Measurements from ENCODE around the gene ATG7.
"Not testable (repeated sequence)": the region's sequence is repeated elsewhere in the genome, so short reads cannot be mapped to it uniquely, and the experiment has no call there.

ATG7 gene

DNA sequence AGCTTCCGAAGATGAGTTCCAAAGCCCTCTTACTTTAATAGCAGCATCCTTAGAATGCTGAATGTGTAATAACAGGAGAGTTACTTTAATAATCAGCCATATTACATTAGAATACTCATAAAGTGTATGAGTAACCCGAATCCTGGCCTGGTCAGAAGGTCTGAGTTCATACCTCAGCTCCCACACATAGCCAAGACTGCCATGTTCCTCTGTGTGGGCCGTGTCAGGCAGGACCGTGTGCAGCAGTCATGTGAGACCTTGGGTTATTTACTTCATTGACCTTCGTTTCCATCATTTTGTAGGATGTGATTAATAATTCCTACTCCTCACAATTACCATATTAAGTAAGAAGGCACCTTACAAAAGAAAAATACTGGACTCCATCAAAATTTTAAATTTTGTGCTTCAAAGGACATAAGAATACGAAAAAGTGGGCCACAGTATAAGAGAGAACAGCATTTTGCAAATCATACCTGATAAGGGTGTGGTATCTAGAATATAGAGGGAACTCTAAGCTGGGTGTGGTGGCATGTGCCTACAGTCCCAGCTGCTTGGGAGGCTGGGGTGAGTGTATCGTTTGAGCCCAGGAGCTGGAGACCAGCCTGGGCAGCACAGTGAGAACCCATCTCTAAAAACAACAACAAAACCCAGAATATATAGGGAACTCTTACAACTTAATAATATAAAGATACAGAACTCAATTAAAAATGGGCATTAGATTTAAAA lies 163.4 kb downstream of the ATG7 start:
- DNase-seq: no peak

DNA sequence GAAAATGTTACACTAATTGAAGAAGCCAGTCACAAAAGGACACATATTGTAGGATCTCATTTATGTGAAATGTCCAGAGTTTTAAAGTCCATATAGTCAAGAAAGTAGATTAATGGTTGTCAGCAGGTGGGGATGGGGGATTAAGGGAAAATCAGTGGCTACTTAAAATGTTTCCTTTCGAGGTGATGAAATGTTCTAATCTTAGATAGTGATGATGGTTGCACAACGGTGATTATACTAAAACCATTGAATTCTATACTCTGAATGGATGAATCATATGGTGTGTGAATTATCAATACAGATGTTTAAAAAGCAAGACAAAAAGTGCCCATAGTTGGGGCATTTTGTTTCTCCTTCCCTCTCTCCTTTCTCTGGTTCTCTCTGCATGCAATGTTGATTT lies 164.6 kb downstream of the ATG7 start:
- DNase-seq: no peak

DNA sequence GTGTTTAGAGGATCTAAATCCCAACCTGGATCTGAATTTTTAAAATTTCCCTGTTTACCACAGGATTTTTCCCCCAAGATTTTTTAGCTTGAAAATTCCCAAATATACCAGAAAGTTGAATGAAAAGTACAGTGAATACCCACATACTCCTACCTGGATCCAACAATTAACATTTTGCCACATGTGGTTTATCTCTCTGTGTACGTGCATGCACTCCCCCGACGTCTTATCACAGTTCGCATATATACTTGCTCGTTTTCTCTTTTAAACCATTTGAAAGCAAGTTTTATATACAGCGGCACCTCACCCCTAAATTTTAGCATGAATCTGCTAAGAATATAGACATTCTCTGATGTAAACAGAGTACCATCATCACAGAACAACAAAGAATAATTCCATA lies 165.3 kb downstream of the ATG7 start:
- DNase-seq: no peak

DNA sequence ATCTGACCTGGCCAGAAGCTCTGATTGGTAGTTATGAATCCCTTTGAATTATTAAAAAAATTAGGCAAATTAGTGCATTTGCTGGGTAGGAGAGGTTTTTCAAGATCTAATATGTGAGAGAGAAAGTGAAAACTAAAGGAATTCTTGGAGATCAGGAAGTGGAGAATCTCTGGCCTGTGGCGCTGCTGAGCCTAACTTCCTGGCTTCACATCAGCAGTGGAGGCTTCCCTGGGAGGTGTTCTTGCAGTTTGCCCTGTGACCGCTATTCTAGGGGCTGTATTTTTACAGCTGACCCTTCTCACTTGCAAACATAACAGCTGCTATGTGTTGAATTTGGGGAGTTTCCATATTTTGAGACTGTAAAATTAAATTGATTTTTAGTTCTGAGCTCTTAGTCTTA lies 166.4 kb downstream of the ATG7 start:
- no peak for DNase-seq

DNA sequence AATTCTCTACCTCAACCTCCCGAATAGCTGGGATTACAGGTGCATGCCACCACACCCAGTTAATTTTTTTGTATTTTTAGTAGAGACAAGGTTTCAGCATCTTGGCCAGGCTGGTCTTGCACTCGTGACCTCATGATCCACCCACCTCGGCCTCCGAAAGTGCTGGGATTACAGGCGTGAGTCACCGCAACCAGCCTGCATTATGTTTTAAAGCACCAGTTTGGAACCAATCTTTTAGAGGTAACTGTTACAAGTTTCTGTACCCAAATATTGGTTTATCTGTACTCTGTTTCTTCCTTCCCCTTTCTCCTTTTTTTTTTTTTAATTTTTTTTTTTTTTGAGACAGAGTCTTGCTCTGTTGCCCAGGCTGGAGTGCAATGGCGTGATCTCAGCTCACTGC lies 169.1 kb downstream of the ATG7 start:
- not testable (repeated sequence) for DNase-seq

DNA sequence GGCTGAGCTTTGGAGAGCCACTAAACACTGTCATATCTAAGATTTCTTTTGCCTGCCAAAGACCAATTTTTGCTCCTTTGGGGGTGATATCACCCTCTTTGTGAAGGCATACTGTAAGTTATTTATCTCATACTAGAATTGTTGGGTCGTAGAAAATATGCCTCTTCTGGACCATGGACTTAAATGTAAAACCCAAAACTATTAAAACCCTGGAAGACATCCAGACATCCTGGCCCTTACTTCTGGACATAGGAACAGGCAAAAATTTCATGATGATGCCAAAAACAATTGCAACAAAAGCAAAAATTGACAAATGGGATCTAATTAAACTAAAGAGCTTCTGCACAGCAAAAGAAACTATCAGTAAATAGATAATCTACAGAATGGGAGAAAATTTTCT lies 172.2 kb downstream of the ATG7 start:
- no peak for DNase-seq

DNA sequence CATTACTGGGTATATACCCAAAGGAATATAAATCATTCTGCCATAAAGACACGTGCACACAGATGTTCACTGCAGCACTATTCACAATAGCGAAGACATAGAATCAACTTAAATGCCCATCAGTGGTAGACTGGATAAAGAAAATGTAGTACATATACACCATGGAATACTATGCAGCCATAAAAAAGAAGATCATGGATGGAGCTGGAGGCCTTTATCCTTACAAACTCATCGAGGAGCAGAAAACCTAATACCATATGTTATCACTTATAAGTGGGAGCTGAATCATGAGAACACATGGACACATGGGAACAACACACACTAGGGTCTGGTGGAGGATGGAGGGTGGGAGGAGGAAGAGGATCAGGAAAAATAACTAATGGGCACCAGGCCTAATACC lies 173.0 kb downstream of the ATG7 start:
- DNase-seq: not testable (repeated sequence)

DNA sequence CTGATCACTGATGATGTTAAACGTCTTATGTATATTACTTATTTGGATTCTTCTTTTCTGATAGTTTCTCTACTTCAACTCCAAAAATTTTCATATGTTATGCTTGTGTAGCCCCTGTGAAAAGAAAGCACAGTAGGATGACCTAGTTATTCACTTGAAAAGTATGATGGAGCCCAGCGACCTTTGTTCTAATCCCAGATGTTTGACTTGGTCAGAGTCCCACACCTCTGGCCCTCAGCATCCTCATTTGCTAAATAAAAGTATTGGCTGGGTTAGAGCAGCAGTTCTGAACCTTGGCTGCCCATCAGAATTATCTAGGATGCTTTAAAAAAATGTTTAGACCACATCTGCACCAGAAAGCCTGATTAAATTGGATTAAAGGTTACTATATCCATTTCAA lies 173.7 kb downstream of the ATG7 start:
- DNase-seq: no peak

DNA sequence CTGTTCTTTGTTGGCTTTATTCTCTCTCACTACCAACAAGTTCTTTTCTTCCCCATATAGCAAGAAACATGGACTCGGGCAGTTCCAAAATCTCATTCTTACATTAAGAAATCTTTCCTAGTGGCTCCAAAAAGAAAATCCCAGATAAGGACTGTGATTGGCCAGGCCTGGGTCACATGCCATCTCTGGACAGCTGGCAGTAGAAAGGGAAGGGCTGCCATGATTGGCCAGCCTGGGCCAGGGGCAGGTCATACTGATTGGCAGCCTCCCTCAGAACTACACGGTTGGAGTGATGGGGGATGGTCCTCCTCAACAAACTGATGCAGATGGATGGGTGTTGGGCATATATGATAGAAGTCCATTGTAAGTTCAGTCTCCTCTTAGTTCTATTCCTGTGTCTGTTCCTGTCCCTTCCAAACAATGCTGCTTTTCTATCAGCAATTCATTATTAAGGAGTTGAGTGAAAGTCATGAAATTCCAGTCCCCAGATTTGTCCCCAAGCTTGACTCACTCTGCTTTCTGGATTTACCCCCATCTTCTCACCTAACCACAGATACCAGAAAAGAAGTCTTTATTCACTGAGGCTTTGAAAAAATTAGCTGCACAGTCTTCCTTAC lies 175.5 kb downstream of the ATG7 start:
- DNase-seq: no peak

DNA sequence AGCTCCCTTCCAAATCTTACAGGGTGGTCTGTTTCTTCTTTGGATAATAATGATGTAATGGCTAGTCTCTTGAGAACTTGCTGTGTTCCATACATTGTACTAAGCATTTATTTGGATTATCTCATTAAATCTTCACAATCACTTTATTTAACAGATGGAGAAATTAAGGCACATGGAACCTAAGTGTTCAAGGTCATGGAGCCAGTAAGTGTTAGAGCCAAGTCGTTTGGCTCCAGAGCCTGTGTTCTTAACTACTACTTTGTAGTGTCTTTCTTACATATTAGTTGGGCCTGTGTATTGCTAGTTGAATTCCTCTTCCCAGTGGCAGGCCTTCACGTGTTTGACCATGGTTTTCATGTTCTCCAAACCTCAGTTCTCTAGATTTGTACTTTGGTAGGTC lies 177.8 kb downstream of the ATG7 start:
- no peak for DNase-seq

DNA sequence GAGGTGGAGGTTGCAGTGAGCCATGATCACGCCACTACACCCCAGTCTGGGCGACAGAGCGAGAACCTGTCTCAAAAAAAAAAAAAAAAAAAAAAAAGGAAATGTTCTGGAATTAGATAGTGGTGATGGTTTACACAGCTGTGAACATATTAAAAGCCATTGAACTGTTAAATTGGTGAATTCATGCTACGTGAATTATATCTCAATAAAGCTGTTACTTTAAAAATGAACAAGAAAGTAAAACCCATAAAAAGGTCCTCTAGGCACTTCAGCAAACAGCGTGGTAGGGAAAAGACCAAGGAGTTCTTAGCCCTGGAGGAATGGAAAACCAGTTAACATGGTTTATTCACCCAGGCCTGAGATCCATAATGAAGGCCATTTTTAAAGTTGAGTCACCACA lies 180.1 kb downstream of the ATG7 start:
- no peak for DNase-seq

DNA sequence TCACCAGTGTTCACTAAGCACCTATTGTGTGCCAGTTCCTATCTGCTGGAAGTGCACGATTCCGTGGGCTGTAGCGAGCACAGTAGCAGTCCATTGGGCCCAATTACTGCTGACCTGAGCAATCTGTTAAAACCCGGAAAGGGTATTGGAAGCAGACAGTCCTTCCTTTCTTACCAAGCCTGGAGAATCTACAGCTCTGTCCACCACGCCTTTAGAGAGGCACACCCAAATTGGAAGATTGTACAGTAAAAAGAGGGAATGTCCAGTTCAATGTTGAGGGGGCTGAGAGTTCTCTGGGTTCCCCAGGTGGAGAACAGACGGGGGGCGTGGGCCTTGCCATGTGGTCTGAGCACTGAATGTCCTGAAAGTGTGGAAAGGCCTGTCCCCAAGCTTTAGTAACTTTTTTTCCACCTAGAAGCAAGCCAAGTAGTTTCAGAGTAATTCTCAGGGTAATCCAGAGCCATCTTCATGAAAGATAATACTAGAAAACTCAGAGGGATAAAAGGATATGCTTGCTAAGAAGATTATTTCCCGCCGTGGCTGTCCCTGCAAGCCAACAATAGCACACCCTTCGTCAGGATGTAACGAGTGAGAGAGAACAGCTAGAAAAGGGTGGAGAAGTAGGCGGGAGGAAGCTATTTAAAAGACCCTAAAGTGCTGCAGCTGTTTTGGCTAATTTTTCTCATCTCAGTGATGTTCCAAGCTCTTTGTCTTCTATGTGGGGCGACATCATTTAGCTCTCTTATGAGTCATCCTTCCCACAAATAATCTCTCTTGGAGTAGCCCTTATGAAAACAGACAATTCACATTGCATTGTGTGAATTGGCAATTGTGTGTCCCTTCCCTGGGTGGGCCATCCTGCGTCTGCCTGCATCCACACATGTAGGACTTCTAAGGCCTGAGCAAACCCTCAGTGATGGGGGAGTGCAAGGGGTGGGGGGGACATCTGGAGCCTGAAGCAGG lies 181.0 kb downstream of the ATG7 start:
- peak; percentile 19 for DNase-seq

DNA sequence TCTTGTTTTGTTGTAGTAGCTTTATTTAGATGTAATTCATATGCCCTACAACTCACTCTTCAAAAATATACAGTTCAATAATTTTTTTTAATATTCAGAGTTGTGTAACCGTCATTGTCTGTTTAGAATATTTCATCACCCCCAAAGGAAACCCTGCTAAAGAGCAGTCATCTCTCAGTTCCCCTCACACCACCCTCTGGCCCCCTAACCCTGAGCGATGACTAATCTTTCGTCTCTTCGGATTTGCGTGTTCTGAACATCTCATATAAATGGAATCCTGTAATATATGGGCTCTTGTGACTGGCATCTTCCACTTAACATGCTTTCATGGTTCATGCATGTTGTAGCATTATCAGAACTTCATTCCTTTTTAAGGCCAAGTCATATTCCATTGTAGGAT lies 183.8 kb downstream of the ATG7 start:
- DNase-seq: no peak

DNA sequence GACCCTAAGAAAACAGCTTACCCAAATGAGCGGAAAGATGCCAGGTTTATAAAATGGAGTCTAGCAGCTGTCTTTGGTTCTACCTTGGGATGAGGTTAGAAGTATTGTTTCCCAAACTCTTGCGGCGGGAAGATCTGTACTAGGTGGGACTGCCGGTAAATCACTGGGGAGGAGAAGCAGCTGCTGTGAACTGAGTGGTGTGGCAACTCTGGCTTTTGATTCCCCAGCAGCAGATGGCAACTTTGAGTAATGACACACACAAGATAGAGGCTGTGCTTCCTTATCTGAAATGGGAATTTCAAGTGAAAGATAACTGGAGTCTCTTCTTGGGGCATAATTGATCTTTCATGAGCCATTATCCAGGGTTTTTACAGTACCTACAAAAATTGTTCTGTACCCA lies 184.9 kb downstream of the ATG7 start:
- DNase-seq: no peak

DNA sequence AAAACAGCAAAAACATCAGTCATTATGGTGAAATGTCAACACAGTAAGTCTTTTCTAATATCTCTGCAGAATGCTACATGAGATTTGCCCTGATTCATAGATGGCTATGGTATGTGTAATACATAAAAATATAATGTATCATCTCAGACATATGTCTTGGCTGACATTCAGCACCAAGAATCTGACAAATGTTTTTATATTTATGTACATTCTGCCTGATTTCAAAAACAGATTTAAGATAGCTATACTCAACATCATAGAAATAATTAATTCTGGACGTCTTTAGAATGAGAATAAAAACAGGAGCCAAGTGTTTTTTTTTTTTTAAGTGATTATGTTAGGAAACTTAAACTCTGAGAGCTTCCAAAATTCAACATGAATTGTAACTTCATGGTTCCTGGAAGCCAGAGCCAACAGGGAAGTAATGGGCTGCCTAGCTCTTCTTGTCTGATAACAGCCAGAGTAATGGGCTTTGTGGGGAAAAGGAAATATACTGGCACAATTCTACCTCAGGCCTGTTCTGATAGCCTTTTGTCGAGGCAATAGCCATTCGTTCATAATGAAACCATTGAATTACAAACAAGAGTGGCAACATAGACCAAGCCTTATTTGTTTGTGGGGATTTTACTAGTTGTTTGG lies 187.1 kb downstream of the ATG7 start:
- DNase-seq: no peak

DNA sequence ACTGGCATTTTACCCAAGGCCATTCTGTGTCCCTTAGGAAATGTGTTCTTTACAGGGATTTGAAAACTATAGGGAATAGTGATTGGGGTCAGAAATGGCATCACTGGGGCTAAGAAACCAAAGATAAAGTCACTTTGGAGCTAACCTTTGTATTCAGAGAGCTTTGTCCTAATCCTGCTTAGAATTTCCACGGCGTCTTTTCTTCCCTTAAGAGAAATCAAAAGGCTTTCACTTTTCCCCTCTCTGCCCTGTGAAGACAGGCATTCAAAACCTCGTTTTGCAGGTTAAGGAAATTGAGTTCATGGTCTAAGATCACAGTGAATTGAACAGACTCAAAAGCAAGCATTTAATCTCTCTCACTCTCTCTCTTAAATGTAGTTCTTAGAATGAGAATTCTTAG lies 189.0 kb downstream of the ATG7 start:
- no peak for DNase-seq

DNA sequence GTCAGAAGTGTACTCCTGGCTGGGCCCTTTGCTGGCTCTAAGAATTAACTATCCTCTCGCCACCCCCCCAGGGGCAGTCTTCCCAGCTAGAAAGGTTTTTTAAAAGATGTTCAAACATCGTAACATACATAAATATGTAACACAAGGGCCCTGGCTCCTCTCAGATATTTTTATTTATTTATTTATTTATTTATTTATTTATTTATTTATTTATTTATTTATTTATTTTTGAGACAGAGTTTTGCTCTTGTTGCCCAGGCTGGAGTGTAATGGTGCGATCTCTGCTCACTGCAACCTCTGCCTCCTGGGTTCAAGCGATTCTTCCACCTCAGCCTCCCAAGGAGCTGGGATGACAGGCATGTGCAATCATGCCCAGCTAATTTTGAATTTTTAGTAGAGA lies 190.5 kb downstream of the ATG7 start:
- DNase-seq: not testable (repeated sequence)

DNA sequence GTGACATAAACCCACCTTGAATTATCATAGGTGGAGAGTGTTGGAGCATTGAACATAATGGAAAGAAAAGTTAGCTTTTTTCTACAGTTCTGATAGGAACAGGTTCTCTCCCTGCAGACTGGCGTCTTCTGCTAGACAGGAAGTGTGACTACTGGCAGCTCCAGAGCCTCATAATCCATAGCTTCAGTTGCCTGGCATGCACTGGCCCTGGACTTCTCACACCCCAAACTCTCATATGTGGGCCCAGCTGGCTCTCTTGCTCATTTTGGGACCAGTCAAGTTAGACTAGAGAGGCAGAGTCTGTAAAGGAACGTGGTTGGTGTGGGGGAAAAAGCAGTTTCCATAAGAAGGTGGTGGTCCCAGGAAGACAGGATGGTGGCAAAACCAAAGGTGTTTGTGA lies 191.4 kb downstream of the ATG7 start:
- no peak for DNase-seq

DNA sequence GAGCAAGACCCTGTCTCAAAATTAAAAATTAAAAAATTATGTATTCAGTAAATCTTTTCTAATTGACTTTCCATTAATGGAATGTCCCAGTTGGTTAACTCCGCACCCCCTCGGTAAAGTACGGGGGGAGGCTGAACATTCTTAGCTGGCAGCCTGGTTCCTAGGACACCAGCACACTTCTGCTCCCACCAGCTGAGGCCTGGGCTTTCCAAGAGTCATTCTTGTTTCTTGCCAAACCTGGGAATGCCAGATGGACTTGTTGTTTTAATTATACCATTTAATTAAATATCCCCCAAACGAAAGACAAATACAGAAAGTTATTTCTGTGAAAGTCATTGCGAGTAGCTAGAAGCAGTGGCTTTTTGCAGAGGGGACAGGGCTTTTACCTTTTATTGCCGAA lies 192.2 kb downstream of the ATG7 start:
- DNase-seq: no peak

DNA sequence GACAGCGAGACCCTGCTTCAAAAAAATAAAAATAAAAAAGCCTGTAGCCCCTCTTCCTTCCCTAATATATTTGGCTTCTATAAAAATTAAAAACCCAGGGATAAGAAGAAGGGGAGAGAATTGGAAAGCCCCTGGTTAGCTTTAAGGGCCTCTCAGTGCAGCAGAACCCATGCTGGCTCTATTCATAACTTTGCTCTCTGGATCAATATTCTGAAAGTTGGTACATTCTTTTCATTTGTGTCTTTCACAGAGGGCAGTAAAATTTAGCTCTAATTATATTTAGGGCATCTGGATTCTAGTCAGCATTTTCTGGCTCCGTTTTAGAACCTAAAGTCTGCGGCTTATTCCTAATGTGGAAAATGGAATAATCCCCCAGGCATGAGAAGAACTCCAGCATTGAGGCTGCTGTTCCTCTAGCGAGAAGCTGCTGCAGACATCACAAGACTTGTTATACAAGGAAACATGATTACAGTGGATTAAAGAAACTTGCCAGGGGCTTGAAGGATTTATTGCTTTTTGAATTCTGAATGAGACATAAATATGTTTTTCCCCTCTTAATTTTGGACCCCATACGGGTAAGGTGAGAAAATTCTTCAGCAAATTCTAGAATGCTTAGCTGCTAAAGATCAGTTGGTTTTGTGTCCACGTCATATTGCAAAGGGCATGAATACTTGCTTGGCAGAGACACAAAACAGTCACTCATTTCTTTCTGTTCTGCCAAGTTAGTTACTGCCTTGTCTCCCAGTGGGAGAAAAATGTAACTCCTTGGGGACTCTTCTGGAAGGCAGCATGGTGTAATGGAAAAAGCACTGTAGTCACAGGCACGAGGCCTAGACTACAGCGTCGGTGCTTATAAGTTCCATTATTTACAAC lies 193.8 kb downstream of the ATG7 start:
- DNase-seq: no peak

DNA sequence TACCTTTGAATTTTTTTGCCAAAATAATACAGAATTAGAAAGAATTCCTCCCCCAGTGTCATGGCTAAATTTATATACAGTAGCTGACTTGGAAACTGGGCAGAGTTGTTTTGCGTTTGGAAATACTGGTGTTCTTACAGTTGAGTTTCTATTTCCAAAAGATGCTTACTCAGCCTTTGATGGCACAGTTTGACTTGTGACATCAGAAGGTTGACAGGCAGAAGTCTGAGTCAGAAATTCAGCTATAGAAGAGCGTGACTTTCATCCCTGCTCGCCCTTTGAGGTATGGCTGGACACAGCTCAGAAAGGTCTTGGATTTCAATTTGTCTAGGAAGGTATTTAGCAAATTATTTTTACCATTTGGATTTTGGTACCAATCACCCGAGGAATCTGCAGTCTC lies 195.7 kb downstream of the ATG7 start:
- DNase-seq: no peak
